IPS-11a (cell line): ENCODE data around the gene ERC2.

Experiments
- H3K4me3 ChIP-seq: one replicate; pipeline ENCODE4 v1.5.1; 2013; ENCODE audit warnings: low read depth, low read length, control low read depth

ERC2 gene

GRCh38 chr3:56428667-56429066 is 39.6 kb downstream of the ERC2 start:
- H3K4me3 ChIP-seq: no peak overlapping the region

- H3K4me3 ChIP-seq: no peak overlapping the region
Observed at GRCh38 chr3:56424885-56425284, 43.4 kb downstream of the ERC2 start.

- no peak overlapping the region for H3K4me3 ChIP-seq
Observed at GRCh38 chr3:56424336-56424735, 43.9 kb downstream of the ERC2 start.

GRCh38 chr3:56423661-56424099 is 44.6 kb downstream of the ERC2 start:
- no peak overlapping the region for H3K4me3 ChIP-seq

- no peak overlapping the region for H3K4me3 ChIP-seq
Observed at GRCh38 chr3:56422316-56422715, 46.0 kb downstream of the ERC2 start.

- no peak overlapping the region for H3K4me3 ChIP-seq
Observed at GRCh38 chr3:56421205-56421604, 47.1 kb downstream of the ERC2 start.

- no peak overlapping the region for H3K4me3 ChIP-seq
Observed at GRCh38 chr3:56415652-56416051, 52.6 kb downstream of the ERC2 start.

GRCh38 chr3:56413911-56414310 is 54.4 kb downstream of the ERC2 start:
- no peak overlapping the region for H3K4me3 ChIP-seq

GRCh38 chr3:56411166-56411565 is 57.1 kb downstream of the ERC2 start:
- H3K4me3 ChIP-seq: no peak overlapping the region

GRCh38 chr3:56410576-56410975 is 57.7 kb downstream of the ERC2 start:
- H3K4me3 ChIP-seq: no peak overlapping the region

GRCh38 chr3:56409790-56410189 is 58.5 kb downstream of the ERC2 start:
- H3K4me3 ChIP-seq: no peak overlapping the region

GRCh38 chr3:56408761-56409196 is 59.5 kb downstream of the ERC2 start:
- H3K4me3 ChIP-seq: no peak overlapping the region

GRCh38 chr3:56406826-56407515 is 61.3 kb downstream of the ERC2 start:
- no peak overlapping the region for H3K4me3 ChIP-seq

GRCh38 chr3:56404884-56405283 is 63.4 kb downstream of the ERC2 start:
- H3K4me3 ChIP-seq: no peak overlapping the region

- H3K4me3 ChIP-seq: no peak overlapping the region
Observed at GRCh38 chr3:56398659-56399058, 69.6 kb downstream of the ERC2 start.

GRCh38 chr3:56397798-56398197 is 70.5 kb downstream of the ERC2 start:
- H3K4me3 ChIP-seq: no peak overlapping the region

GRCh38 chr3:56389183-56389830 is 79.0 kb downstream of the ERC2 start:
- H3K4me3 ChIP-seq: no peak overlapping the region

GRCh38 chr3:56383092-56383491 is 85.2 kb downstream of the ERC2 start:
- H3K4me3 ChIP-seq: no peak overlapping the region

- no peak overlapping the region for H3K4me3 ChIP-seq
Observed at GRCh38 chr3:56379723-56380287, 88.5 kb downstream of the ERC2 start.

- H3K4me3 ChIP-seq: no peak overlapping the region
Observed at GRCh38 chr3:56375654-56376053, 92.6 kb downstream of the ERC2 start.

- H3K4me3 ChIP-seq: no peak overlapping the region
Observed at GRCh38 chr3:56373386-56373785, 94.9 kb downstream of the ERC2 start.
